Renal cortical epithelial cell (primary cell): ENCODE results near the gene PHC2. TPM values are rescaled to one million over a fixed set of nuclear protein-coding genes. Genes with fewer than 3 reads are reported as not detected.

Source experiments
- DNase-seq: peaks from one replicate; pipeline ENCODE4 v3.0.0-alpha.2; 2011; ENCODE audit warnings: low read depth
- total RNA-seq: library from RNA; depleted of rRNA; stranded (reverse); fragments of >200 nt; gene quantifications from 2 replicates; pipeline ENCODE4 v1.2.3, GENCODE V29; 2014

The PHC2 gene, protein sequence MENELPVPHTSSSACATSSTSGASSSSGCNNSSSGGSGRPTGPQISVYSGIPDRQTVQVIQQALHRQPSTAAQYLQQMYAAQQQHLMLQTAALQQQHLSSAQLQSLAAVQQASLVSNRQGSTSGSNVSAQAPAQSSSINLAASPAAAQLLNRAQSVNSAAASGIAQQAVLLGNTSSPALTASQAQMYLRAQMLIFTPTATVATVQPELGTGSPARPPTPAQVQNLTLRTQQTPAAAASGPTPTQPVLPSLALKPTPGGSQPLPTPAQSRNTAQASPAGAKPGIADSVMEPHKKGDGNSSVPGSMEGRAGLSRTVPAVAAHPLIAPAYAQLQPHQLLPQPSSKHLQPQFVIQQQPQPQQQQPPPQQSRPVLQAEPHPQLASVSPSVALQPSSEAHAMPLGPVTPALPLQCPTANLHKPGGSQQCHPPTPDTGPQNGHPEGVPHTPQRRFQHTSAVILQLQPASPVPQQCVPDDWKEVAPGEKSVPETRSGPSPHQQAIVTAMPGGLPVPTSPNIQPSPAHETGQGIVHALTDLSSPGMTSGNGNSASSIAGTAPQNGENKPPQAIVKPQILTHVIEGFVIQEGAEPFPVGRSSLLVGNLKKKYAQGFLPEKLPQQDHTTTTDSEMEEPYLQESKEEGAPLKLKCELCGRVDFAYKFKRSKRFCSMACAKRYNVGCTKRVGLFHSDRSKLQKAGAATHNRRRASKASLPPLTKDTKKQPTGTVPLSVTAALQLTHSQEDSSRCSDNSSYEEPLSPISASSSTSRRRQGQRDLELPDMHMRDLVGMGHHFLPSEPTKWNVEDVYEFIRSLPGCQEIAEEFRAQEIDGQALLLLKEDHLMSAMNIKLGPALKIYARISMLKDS
- 147 and 187 TPM in 2 replicates for total RNA-seq

DNA sequence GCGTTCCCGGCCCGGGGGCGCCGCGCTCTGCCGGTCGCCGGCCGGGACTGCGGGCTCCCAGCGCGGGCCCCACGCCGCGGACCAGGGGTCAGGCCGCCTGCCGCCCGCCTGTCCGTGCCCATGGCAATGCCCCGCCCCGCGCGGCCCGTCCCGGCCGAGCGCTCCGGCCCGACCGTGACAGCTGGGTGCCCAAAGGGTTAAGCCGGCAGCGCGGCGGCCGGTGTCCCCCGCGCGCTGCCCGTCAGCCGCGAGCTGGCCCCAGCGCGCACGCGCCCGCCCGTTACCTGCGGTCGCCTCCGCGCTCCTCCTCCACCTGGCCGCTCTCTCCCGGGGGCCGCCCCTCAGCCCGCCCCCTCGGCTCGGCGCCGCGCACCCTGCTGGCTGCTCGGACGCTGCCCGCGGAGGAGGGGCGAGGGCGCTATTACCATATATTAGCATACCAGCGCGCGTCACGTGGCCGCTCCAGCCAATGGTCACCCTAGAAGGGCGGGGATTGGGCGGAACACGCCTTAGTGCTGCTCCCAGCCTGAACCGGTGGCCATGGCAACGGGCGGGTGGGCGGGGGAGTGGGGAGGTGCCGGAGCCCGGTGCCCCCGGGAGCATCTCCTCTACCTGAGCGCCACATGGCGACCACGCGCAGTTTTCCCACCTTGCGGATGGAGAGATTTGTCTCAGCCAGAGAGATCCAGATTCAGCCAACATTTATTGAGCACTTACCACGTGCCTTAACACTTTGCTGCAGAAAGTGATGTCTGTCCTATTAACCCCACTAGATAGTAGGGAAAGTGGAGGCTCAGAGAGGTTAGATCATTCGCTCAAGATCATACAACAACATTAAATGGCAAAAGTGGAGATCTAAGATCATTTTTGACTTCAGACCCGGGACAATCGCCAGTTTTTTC, at the start of gene PHC2:
PHC2 (minus strand) TSS at position 404 of the 902 bp plus-strand sequence. CDS start 55,556 bp downstream, outside the sequence.
- peak; percentile 89 for DNase-seq

DNA sequence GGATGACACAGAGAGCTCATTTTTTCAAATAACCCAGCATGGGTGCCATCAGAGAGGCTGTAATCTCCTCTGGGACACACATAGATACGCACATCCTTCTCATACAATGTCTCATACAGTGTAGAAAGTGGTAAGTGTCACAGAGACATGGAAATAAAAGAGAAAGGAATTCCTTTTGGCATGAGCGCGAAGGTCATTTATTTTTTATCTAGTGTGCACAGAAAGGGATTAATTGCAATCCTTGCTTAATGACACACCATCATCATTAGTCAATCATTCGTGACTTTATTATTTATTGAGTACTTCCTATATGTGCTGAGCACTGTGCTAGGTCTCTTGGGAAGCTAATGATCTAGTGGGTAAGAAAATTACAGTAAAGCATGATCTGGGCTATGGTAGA, 46.6 kb upstream of the PHC2 start:
- no peak for DNase-seq

DNA sequence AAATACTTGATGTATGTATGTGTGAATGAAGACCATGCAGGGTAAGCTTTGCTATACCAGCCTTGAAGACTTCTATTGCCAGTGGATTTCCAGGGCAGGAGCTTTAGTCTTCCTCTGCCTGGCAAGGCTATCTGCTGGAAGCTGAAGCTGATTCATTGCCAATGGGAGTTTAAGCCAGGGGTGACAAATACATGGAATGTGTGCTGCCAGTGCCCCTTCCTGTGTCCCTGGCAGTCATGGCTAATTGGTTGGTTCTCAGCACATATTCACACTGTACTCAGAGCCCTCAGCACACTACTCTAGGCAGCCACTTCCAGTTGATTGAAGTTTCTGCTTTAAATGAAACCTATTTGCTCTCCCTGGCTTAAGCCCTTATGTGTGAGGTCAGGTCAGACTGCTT, 43.0 kb upstream of the PHC2 start:
- DNase-seq, result peak; percentile 50

DNA sequence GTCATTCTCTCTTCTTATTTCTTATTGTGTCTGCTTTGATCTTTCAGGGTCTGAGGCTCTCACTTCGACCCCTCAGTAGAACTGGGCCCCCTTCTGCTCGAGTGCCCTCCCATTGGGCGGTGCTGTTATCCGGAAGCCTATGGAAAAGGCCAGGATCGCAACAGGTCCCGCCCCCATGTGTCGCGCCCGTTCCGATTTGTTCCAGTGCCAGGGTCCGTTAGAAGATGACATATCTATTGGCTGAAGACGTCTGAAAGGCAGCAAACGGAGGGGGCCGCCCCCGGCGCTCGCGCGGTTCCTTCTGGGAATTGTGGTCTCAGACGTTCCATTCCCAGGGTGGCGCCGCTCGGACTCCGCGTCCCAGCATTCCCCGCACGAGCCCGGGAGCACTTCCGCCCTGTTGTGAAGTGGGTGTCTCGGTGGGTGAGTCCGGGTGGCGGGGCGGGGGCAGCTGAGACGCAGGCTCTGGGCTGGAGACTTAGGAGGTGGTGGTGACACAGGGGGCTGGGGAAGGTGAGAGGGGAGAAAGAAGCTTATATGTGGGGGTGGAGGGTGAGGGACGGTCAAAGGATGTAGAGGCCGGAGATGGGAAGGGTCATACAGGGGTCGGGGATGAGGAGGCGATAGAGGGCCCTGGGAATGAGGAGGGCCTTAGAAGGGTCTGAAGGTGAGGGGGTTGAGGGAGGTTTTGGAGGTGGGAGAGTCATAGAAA, 41.5 kb upstream of the PHC2 start, which contains the start of gene ZSCAN20:
ZSCAN20 (plus strand) TSS at position 377 of the 712 bp plus-strand sequence. CDS start 6,644 bp downstream, outside the sequence.
- DNase-seq, result peak; percentile 95

DNA sequence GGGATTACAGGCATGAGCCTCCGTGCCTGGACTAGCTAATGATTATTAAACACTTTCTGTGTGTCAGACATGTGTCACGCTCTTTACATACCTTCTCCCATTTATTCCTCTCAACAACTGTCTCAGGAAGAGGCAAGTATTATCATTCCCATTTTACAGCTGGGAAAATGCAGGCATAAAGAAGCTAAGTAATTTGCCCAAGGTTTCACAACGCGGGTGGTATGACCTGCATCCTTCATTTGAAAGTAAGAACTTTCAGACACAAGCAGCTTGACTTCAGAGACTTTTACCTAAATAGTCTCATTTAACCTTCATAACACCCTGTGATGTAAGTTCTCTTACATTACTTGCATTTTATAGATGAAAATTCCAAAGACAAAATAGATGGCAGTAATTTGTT, 40.5 kb upstream of the PHC2 start:
- DNase-seq, result no peak

DNA sequence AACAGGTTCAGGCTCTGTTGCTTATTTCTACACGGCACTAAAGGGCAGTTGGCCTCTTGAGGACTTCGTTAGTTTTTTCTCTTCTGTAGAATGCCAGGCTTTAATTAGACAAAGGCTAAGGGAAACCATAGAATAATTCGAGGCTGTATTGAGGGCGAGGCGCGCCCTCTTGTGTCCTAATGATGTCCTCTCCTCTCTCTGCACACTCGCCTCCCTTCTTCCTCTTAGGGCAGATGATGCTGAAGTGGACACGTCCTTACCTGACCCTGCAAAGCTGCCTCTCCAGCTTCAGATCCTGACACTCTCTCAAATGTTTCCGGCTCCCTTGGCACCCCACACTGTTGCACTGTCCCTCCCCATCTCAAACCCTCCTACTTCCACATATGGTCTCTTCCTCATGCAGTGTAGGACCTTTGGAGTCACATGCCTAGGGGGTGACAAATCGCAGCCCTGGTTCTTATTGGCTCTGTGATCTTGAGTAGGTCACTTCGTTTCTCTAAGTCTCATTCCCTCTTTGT, 39.7 kb upstream of the PHC2 start:
- peak; percentile 65 for DNase-seq

DNA sequence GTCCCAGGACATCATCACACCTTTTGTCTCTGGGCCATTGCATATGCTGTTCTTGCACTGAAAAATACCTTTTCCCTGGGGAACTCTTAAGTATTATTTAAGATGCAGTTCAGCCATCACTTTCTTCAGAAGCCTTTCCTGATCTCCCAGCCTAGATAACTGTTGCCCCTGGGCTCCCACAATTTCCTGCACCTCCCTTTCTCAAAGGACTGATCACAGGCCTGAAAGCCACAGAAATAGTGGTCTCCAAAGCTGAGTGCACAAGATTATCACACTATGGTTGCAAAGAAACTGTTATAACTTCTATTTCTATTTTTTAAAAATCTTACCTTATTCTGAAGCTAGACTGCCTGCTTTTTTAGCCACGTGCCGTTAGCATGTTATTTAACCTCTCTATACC, 38.8 kb upstream of the PHC2 start:
- no peak for DNase-seq

DNA sequence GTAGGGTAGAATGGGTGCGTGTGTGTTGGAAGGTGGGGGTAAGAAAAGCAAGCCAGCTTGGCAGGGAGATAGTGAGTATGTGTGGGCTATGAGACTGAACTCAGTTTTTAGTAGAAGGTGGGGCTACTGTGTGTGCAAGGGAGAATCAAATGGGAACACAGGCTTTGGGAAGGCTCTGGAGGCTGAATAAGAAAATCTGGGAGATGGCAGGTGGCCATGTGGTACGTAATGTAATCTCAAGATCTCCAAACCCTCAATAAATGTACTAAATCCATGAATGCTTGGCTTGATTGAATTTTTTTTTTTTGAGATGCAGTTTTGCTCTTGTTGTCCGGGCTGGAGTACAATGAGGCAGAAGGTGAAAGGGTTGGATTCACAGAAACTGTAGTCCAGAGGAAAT, 38.1 kb upstream of the PHC2 start:
- no peak for DNase-seq

DNA sequence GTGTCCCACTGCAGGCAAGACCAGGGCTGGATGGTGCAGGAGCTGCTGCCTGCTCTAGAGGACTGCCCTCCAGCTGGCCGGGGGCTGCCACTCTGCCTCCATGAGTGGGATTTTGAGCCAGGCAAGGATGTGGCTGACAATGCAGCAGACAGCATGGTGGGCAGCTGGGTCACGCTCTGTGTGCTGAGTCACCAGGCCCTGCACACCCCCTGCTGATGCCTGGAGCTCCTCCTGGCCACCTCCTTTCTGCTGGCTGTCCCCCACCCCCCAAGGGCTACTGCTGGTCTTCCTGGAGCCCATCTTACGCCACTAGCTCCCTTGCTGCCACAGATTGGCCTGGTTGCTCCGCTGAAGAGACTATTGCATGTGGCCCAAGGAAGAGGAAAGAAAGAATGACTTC, 37.6 kb upstream of the PHC2 start:
- DNase-seq, result no peak

DNA sequence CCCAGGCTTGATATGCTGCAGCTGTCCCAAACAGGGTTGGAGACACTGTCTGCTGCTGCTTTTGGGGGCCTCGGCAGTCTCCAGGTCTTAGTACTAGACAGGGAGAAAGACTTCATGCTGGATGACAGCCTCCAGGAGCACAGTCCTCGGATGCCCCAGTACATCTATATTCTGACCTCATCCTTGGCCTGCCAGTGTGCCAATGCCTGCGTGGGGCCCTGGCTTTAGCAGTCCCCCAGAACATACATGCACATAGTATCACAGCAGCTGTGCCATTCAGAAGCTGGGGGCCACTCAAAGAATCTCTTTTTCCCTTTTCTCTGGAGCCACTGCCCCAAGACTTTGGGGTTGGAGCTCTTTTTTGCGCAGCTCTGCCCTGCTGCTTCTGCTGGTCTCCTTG, 37.1 kb upstream of the PHC2 start:
- no peak for DNase-seq

DNA sequence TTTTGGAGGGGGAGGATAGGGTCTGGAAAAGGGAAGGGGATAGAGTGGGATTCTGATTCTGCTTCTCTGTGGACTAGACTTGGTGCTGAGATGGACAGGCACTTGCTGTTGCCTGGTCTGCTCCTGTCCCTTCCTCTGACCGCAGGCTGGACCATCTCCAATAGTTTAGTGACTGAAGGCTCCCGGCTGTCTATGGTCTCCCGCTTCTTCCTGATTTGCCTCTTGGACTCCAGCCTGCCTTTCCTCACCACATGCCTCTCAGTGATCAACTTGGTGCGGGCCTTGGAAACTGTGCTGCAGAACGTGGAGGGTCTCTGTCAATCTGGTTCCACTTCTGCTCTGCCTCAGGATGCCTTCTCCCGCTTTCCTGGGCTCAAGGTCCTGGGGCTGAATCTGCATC, 35.3 kb upstream of the PHC2 start:
- DNase-seq, result no peak

DNA sequence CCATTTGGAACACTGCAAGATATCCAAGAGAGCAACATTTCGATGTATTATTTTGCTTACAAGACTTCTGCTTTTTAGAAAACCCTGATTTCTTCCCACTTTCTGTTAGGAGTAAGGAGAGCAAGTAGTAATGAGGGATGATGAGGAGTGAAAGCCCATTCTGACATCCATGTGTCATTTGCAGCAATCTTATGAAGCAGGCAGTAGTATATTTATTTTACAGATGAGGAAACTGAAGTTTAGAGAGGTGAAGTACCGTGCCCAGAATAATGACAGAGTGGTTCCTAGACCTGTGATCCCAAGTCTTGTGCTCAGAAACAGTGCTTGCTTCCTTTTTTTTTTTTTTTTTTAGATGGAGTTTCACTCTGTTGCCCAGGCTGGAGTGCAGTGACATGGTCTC, 34.4 kb upstream of the PHC2 start:
- DNase-seq, result no peak

DNA sequence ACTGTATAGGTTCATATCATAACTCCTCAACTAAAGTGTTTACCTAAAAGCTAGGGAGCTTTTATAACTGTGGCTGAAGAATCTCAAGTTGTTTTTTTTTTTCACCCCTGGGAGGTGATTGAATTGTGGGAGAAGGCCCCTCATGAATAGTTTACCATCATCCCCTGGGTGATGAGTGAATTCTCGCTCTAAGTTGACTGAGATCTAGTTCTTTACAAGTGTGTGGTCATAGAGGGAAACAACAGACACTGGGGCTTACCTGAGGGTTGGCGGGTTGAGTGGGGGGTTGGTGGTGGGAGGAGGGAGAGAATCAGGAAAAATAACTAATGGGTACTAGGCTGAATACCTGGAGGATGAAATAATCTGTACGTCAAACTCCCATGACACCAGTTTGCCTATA, 33.7 kb upstream of the PHC2 start:
- DNase-seq, result no peak

DNA sequence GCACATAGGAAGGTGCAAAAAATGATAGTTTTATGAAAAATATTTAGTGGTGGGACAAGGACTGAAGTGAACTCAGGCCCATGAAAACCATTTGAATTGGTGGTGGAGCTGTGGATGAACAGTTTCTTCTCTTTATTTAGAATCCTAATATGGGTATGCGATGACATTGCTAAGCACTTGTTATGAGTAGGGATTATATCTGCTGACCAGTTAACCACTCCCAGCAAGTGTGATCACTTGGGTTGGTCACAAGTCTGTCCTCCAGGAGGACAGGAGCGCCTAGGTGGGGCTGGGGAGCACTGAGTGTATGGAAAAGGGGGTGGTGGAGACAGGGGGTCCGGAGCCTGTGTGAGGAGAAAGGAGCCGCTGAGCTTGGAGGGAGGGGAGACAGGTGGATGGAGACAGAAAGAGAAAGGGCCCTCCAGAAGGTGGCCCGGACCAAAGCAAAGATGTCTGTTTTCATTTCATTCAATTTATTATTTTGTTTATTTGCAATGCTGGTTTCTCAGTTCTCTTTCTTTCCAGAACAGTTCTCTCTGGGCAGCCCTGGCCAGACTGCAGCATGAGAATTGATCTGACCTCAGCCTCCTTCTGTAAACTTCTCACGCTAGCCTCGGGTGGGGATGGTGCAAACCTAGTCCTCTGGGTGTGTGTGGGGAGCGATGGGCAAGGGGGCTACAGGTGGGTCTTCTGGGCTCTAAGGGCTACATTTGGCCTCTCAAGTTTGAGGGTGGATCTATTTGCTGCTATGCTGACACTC, 31.7 kb upstream of the PHC2 start:
- no peak for DNase-seq

DNA sequence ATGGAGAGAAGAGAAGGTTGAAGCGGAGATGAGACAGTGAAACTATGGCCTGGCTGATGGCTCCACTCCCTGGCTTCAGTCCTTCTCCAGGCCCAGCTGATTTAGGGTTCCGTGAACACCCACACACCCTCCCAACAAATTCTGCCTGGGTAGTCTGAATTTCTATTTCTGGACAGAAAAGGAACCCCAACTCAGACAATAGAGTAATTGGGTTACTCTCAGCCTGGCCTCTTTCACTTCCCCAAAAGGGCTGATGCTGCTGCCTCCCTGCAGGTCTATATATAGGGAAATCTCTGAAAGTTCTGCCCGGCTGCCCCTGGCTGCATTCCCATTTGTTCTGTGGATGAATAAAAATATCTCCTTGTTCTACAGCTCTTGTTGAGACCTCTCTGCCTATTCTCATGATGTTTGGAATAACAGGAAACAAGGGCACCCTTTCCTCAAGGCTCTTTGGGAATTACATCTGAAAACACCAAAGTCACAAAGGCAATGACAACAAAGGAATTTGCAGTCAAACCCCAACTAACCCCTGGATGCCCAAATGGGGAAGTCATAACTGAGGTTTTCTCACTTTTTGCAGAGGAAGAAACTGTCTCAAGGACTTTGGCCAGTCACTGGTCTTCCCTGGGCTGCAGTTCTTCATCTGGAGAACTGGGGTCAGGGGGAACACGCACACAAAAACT, 30.2 kb upstream of the PHC2 start:
- peak; percentile 27 for DNase-seq

DNA sequence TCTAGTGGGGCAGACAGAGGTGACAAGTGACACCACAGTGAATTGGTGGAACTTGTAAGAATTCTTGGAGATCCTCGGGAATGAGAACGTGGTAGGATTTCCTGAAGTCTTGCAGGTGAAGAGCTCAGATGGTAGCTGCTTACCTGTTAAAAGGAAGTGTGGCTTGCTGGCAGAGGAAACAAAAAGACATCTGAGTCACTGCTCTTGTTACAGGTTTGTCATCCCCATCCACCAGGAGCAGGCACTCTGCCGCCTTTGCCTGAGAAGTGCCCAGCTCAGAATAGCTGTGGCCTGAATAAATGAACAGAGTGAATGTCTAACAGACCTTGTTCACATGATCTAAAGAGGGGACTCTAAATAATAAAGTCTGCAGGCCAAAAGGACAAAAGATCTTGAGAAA, 29.2 kb upstream of the PHC2 start:
- DNase-seq, result peak; percentile 23

DNA sequence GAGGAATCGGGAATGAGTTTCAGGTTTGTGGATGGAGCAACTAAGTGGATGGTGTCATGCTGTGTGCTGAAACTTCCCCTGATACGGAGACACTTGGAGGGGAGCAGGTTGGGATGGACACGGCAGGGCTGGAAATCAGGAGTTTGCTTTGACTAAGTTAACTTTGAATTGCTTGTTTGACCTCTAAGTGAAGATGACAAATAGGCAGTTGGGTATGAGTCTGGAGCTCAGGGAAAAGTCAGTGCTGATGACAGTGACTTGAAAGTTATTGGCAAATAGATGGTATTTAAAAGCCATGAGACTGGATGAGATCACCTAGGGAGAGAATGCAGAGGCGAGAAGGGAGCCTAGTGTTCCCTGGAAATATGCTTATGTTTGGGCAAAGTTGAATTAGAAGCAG, 28.8 kb upstream of the PHC2 start:
- DNase-seq, result peak; percentile 41

DNA sequence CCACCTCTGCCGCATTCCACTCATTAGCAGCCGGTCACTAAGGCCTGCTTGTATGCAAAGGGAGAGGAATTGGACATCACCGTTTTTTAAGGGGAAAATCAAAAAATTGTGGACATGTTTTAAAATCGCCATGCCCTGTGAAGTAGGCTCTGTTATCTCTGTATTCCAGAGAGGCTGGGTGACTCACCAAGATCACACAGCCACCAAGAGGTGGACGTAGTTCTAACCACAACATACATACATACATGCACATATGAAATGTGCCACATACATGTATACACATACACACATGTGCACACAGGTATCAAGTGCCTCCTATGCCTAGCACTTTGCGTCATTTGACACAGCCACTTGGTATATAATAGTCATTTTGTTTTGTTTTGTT, 25.6 kb upstream of the PHC2 start:
- DNase-seq, result no peak
